ENCODE results near the gene PSPC1. TPM values are rescaled to one million over a fixed set of nuclear protein-coding genes. Genes with fewer than 3 reads are reported as not detected.

Gene PSPC1
- total RNA-seq, 1 donor from 2014 or later = 57.5 TPM

- Histone ChIP-seq H3K27ac (ENCODE audit: low read depth, low read length) (no peak overlapping the region), H2AFZ (ENCODE audit: low read depth, low read length) (no peak overlapping the region), H4K20me1 (ENCODE audit: insufficient read depth, low read length) (no peaks in the 10 kb centered on the region), H3K36me3 (ENCODE audit: insufficient read depth, low read length) (no peaks in the 10 kb centered on the region), H3K9ac (ENCODE audit: low read length) (no peak overlapping the region), H3K4me3 (ENCODE audit: insufficient read depth, low read depth, low read length) (no peak overlapping the region), H3K27me3 (ENCODE audit: insufficient read depth, low read length) (no peaks in the 10 kb centered on the region), H3K79me2 (ENCODE audit: insufficient read depth, low read length) (no peaks in the 10 kb centered on the region), H3K9me3 (ENCODE audit: insufficient read depth, low read depth, low read length) (no peaks in the 10 kb centered on the region), H3K4me1 (ENCODE audit: insufficient read depth, low read length) (peaks cover 10% of the 10 kb centered on the region), H3K4me2 (ENCODE audit: low read length) (no peak overlapping the region)
- FAIRE-seq = no peak
- TF ChIP-seq CTCF (IDR thresholded peaks at IDR 0.05; ENCODE audit: insufficient read depth, low read depth, low read length) (no peak), EZH2 (IDR thresholded peaks at IDR 0.05; ENCODE audit: insufficient read depth, low read length) (no peak)
- peaks cover 5% of the 10 kb centered on the region for H3K4me1 Mint-ChIP-seq (ENCODE audit: low read depth, unreplicated experiment)
- no peak overlapping the region for H3K4me3 Mint-ChIP-seq (ENCODE audit: unreplicated experiment)
- no peak for DNase-seq (ENCODE audit: low read depth)
- H3K27ac Mint-ChIP-seq (ENCODE audit: unreplicated experiment) = no peak overlapping the region
- H3K27me3 Mint-ChIP-seq (ENCODE audit: low read depth, unreplicated experiment) = no peaks in the 10 kb centered on the region
- H3K9me3 Mint-ChIP-seq (ENCODE audit: unreplicated experiment) = no peaks in the 10 kb centered on the region
- no peaks in the 10 kb centered on the region for H3K36me3 Mint-ChIP-seq (ENCODE audit: low read depth, unreplicated experiment)
Observed at GRCh38 chr13:19795956-19796355, 13.2 kb upstream of the PSPC1 start.

DNA sequence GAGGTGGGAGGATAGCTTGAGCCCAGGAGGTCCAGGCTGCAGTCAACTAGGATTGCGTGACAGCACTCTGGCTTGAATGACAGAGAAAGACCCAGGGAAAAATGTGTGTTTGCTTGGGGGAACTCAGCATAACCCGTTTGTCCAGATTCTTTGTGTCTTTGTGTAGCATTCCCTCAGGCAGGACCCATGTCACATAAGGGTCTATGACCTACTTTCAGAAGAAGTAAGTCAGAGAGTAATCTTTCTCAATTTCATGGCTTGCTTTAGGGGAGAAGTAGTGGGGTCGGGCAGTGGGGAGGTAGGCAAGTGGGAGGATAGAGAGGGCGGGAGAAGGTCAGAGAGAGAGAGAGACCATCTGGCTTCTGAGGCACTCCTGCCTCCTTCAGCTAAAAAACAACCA, 11.9 kb upstream of the PSPC1 start:
- TF ChIP-seq EZH2 (IDR thresholded peaks at IDR 0.05; ENCODE audit: insufficient read depth, low read length) = no peak
- no peak for TF ChIP-seq CTCF (IDR thresholded peaks at IDR 0.05; ENCODE audit: insufficient read depth, low read depth, low read length)
- Mint-ChIP-seq H3K27ac (ENCODE audit: unreplicated experiment) (peak overlapping the region; percentile 41), H3K4me1 (ENCODE audit: low read depth, unreplicated experiment) (peaks cover 5% of the 10 kb centered on the region), H3K9me3 (ENCODE audit: unreplicated experiment) (no peaks in the 10 kb centered on the region), H3K4me3 (ENCODE audit: unreplicated experiment) (no peak overlapping the region), H3K36me3 (ENCODE audit: low read depth, unreplicated experiment) (no peaks in the 10 kb centered on the region), H3K27me3 (ENCODE audit: low read depth, unreplicated experiment) (no peaks in the 10 kb centered on the region)
- H2AFZ ChIP-seq (ENCODE audit: low read depth, low read length) = no peak overlapping the region
- DNase-seq (ENCODE audit: low read depth) (no peak), FAIRE-seq (no peak)
- H3K4me2 ChIP-seq (ENCODE audit: low read length) = no peak overlapping the region
- H3K9ac ChIP-seq (ENCODE audit: low read length) = no peak overlapping the region
- H3K79me2 ChIP-seq (ENCODE audit: insufficient read depth, low read length) = no peaks in the 10 kb centered on the region
- no peaks in the 10 kb centered on the region for H3K27me3 ChIP-seq (ENCODE audit: insufficient read depth, low read length)
- peaks cover 10% of the 10 kb centered on the region for H3K4me1 ChIP-seq (ENCODE audit: insufficient read depth, low read length)
- H3K36me3 ChIP-seq (ENCODE audit: insufficient read depth, low read length) = no peaks in the 10 kb centered on the region
- no peaks in the 10 kb centered on the region for H4K20me1 ChIP-seq (ENCODE audit: insufficient read depth, low read length)
- H3K9me3 ChIP-seq (ENCODE audit: insufficient read depth, low read depth, low read length) = no peaks in the 10 kb centered on the region
- H3K27ac ChIP-seq (ENCODE audit: low read depth, low read length) = no peak overlapping the region
- no peak overlapping the region for H3K4me3 ChIP-seq (ENCODE audit: insufficient read depth, low read depth, low read length)

GRCh38 chr13:19791953-19792537, 9.3 kb upstream of the PSPC1 start:
- H3K36me3 ChIP-seq (ENCODE audit: insufficient read depth, low read length) = no peaks in the 10 kb centered on the region
- H3K79me2 ChIP-seq (ENCODE audit: insufficient read depth, low read length) = no peaks in the 10 kb centered on the region
- Mint-ChIP-seq H3K4me1 (ENCODE audit: low read depth, unreplicated experiment) (peaks cover 8% of the 10 kb centered on the region), H3K27me3 (ENCODE audit: low read depth, unreplicated experiment) (no peaks in the 10 kb centered on the region), H3K27ac (ENCODE audit: unreplicated experiment) (no peak overlapping the region), H3K36me3 (ENCODE audit: low read depth, unreplicated experiment) (no peaks in the 10 kb centered on the region), H3K9me3 (ENCODE audit: unreplicated experiment) (no peaks in the 10 kb centered on the region), H3K4me3 (ENCODE audit: unreplicated experiment) (no peak overlapping the region)
- no peak for TF ChIP-seq CTCF (IDR thresholded peaks at IDR 0.05; ENCODE audit: insufficient read depth, low read depth, low read length)
- no peak for TF ChIP-seq EZH2 (IDR thresholded peaks at IDR 0.05; ENCODE audit: insufficient read depth, low read length)
- no peak overlapping the region for H3K9ac ChIP-seq (ENCODE audit: low read length)
- DNase-seq (ENCODE audit: low read depth) (no peak), FAIRE-seq (no peak)
- no peak overlapping the region for H3K27ac ChIP-seq (ENCODE audit: low read depth, low read length)
- no peaks in the 10 kb centered on the region for H3K9me3 ChIP-seq (ENCODE audit: insufficient read depth, low read depth, low read length)
- no peaks in the 10 kb centered on the region for H3K27me3 ChIP-seq (ENCODE audit: insufficient read depth, low read length)
- peaks cover 10% of the 10 kb centered on the region for H3K4me1 ChIP-seq (ENCODE audit: insufficient read depth, low read length)
- H4K20me1 ChIP-seq (ENCODE audit: insufficient read depth, low read length) = no peaks in the 10 kb centered on the region
- H2AFZ ChIP-seq (ENCODE audit: low read depth, low read length) = no peak overlapping the region
- H3K4me2 ChIP-seq (ENCODE audit: low read length) = no peak overlapping the region
- H3K4me3 ChIP-seq (ENCODE audit: insufficient read depth, low read depth, low read length) = no peak overlapping the region
